ENCODE results near the gene ROCK2. TPM values are rescaled to one million over a fixed set of nuclear protein-coding genes. Genes with fewer than 3 reads are reported as not detected.

ROCK2 gene
- polyA plus RNA-seq, 1 of the 3 experiments (the other 2 are of a cell fraction) = 4.2 TPM

- CTCF ChIA-PET = interaction anchor here (1.1 to 3.2 kb wide), 2 partner anchors 17 to 259 kb away, joined by 3 to 8 read pairs; a partner anchor contains a TSS
- no peak overlapping the region for H3K9ac ChIP-seq
These were observed 47.5 kb upstream of the ROCK2 start for GRCh38 chr2:11391942-11392266.

More at GRCh38 chr2:11391942-11392266, 47.5 kb upstream of the ROCK2 start:
- WGBS (ENCODE audit: low lambda C conversion rate) = 46% methylated on average over 3 of the region's 3 CpGs
- no peak overlapping the region for H2AFZ ChIP-seq (ENCODE audit: low read depth)
- peak overlapping the region in 1 of 2 experiments; percentile 39; a peak in 2 of 4 replicates for H3K27ac ChIP-seq (ENCODE audit: low read depth in 2 of 2, low read length in 1 of 2)
- TF ChIP-seq, protein P1, sequence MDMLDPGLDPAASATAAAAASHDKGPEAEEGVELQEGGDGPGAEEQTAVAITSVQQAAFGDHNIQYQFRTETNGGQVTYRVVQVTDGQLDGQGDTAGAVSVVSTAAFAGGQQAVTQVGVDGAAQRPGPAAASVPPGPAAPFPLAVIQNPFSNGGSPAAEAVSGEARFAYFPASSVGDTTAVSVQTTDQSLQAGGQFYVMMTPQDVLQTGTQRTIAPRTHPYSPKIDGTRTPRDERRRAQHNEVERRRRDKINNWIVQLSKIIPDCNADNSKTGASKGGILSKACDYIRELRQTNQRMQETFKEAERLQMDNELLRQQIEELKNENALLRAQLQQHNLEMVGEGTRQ (IDR thresholded peaks at IDR 0.05; ENCODE audit: borderline replicate concordance, low read depth, low read length) = no peak
- TF ChIP-seq RFX5 (IDR thresholded peaks at IDR 0.05; ENCODE audit: low read length) (no peak), TCF12 (IDR thresholded peaks at IDR 0.05) (no peak), ZBTB33 (IDR thresholded peaks at IDR 0.05; ENCODE audit: borderline replicate concordance, low read depth) (no peak), NRF1 (IDR thresholded peaks at IDR 0.05; ENCODE audit: low read depth, low read length) (no peak), NFIC (IDR thresholded peaks at IDR 0.05; ENCODE audit: borderline replicate concordance) (no peak), EZH2phosphoT487 (IDR thresholded peaks at IDR 0.05; ENCODE audit: borderline replicate concordance, low read depth) (no peak), RXRA (IDR thresholded peaks at IDR 0.05; ENCODE audit: borderline replicate concordance, low read depth) (no peak), MAX (IDR thresholded peaks at IDR 0.05; ENCODE audit: low read depth) (no peak), USF1 (IDR thresholded peaks at IDR 0.05; ENCODE audit: borderline replicate concordance, low read depth) (no peak), RAD21 (IDR thresholded peaks at IDR 0.05; ENCODE audit: low read length) (no peak), GATA2 (CRISPR knock-in tag; IDR thresholded peaks at IDR 0.05) (no peak)
- TF ChIP-seq, protein P2, sequence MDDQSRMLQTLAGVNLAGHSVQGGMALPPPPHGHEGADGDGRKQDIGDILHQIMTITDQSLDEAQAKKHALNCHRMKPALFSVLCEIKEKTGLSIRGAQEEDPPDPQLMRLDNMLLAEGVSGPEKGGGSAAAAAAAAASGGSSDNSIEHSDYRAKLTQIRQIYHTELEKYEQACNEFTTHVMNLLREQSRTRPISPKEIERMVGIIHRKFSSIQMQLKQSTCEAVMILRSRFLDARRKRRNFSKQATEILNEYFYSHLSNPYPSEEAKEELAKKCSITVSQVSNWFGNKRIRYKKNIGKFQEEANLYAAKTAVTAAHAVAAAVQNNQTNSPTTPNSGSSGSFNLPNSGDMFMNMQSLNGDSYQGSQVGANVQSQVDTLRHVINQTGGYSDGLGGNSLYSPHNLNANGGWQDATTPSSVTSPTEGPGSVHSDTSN (IDR thresholded peaks at IDR 0.05) = no peak
- TF ChIP-seq, protein P3, sequence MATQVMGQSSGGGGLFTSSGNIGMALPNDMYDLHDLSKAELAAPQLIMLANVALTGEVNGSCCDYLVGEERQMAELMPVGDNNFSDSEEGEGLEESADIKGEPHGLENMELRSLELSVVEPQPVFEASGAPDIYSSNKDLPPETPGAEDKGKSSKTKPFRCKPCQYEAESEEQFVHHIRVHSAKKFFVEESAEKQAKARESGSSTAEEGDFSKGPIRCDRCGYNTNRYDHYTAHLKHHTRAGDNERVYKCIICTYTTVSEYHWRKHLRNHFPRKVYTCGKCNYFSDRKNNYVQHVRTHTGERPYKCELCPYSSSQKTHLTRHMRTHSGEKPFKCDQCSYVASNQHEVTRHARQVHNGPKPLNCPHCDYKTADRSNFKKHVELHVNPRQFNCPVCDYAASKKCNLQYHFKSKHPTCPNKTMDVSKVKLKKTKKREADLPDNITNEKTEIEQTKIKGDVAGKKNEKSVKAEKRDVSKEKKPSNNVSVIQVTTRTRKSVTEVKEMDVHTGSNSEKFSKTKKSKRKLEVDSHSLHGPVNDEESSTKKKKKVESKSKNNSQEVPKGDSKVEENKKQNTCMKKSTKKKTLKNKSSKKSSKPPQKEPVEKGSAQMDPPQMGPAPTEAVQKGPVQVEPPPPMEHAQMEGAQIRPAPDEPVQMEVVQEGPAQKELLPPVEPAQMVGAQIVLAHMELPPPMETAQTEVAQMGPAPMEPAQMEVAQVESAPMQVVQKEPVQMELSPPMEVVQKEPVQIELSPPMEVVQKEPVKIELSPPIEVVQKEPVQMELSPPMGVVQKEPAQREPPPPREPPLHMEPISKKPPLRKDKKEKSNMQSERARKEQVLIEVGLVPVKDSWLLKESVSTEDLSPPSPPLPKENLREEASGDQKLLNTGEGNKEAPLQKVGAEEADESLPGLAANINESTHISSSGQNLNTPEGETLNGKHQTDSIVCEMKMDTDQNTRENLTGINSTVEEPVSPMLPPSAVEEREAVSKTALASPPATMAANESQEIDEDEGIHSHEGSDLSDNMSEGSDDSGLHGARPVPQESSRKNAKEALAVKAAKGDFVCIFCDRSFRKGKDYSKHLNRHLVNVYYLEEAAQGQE (IDR thresholded peaks at IDR 0.05; ENCODE audit: low read depth, low read length) = no peak
- H3K4me3 ChIP-seq (ENCODE audit: low read depth in 2 of 2, low read length in 1 of 2) = no peak overlapping the region
- H4K20me1 ChIP-seq (ENCODE audit: insufficient read depth) = no peaks in the 10 kb centered on the region
- no peaks in the 10 kb centered on the region for H3K36me3 ChIP-seq (replicated peaks in 1 of 2; ENCODE audit: control insufficient read depth in 1 of 2, insufficient read depth in 2 of 2, low read length in 1 of 2)
- H3K4me1 ChIP-seq (ENCODE audit: control insufficient read depth in 1 of 2, insufficient read depth in 2 of 2, low read depth in 1 of 2, low read length in 1 of 2) = peaks cover 12 to 31% of the 10 kb centered on the region in 2 experiments; a peak in 3 of 4 replicates
- peaks cover 3% of the 10 kb centered on the region for H3F3A ChIP-seq (replicated peaks; ENCODE audit: insufficient read depth)
- POLR2A ChIA-PET = no interaction called here
- H3K79me2 ChIP-seq (ENCODE audit: insufficient read depth) = no peaks in the 10 kb centered on the region
- no peaks in the 10 kb centered on the region for H3K9me3 ChIP-seq
- no peaks in the 10 kb centered on the region for H3K9me2 ChIP-seq
- H3K27me3 ChIP-seq (ENCODE audit: insufficient read depth) = no peaks in the 10 kb centered on the region
- no peak overlapping the region for H3K4me2 ChIP-seq
- no peak for DNase-seq

Data from SK-N-SH (cell line).